ENCODE results near the gene CYGB.

- TF ChIP-seq CTCF (optimal IDR thresholded peaks at IDR 0.05 in 1 of 3, IDR thresholded peaks at IDR 0.05 in 1 of 3, conservative IDR thresholded peaks at IDR 0.05 in 1 of 3; ENCODE audit: extremely low read depth in 1 of 3, insufficient read depth in 2 of 3, low read length in 3 of 3) = no peak
- TF ChIP-seq EZH2 (IDR thresholded peaks at IDR 0.05; ENCODE audit: low read length) = no peak
Measured at GRCh38 chr17:76530095-76530723, 7.3 kb downstream of the CYGB start.
